SK-N-SH (cell line): Measurements from ENCODE around the gene CDKN1A. TPM values are rescaled to one million over a fixed set of nuclear protein-coding genes. Genes with fewer than 3 reads are reported as not detected.

Source experiments
- CTCF ChIA-PET: fragments of 300-600, 350-600 bp; formaldehyde crosslinking; extraction: SDS; loops from one replicate; lab custom pipeline; 2021; lab: Yijun Ruan, JAX
- POLR2A ChIA-PET: fragments of 350-600 bp; sonication (Branson Sonifier 250); formaldehyde crosslinking; extraction: SDS; loops from one replicate; lab custom pipeline; 2020; ENCODE audit warnings: antibody characterized with exemption, inconsistent platforms; lab: Yijun Ruan, JAX
- DNase-seq: peaks from one replicate; pipeline ENCODE4 v3.0.0; 2012
- H2AFZ ChIP-seq: fragments of 200-600 bp; sonication (generic); 2 replicates; pipeline ENCODE4 v1.8.1; 2016; ENCODE audit warnings: antibody characterized with exemption, mild to moderate bottlenecking, low read depth
- H3F3A ChIP-seq: fragments of 200-600 bp; sonication (generic); replicated peaks from 2 replicates; pipeline ENCODE3; 2016; ENCODE audit warnings: antibody characterized with exemption, mild to moderate bottlenecking; ENCODE audit not compliant: insufficient read depth
- H3K27ac ChIP-seq, 2 experiments: fragments of 200-500 bp in 1 of 2; fragments of 200-600 bp in 1 of 2; sonication (Bioruptor generic) in 1 of 2; sonication (generic), shearing (Covaris generic) in 1 of 2; 2 replicates each; pipeline versions ENCODE4 v1.5.1 to v1.6.1; 2014 to 2016; ENCODE audit warnings: low read depth in 2 of 2, inconsistent platforms in 1 of 2, low read length in 1 of 2, mild to moderate bottlenecking in 1 of 2, mixed read lengths in 1 of 2
- H3K27me3 ChIP-seq: fragments of 200-600 bp; sonication (generic), shearing (Covaris generic); 2 replicates; pipeline ENCODE4 v1.6.1; 2016; ENCODE audit warnings: mixed run types; ENCODE audit not compliant: insufficient read depth
- H3K36me3 ChIP-seq, 2 experiments: fragments of 200-500 bp in 1 of 2; fragments of 200-600 bp in 1 of 2; sonication (Bioruptor generic) in 1 of 2; sonication (generic) in 1 of 2; replicated peaks in 1 of 2; 2 replicates each; pipeline versions ENCODE3 to v1.5.1; 2014 to 2016; ENCODE audit warnings: low read length in 1 of 2, mild to moderate bottlenecking in 1 of 2; ENCODE audit not compliant: insufficient read depth in 2 of 2, control insufficient read depth in 1 of 2
- H3K4me1 ChIP-seq, 2 experiments: fragments of 200-500 bp in 1 of 2; fragments of 200-600 bp in 1 of 2; sonication (Bioruptor generic) in 1 of 2; sonication (generic), shearing (Covaris generic) in 1 of 2; 2 replicates each; pipeline versions ENCODE4 v1.5.1 to v1.6.1; 2014 to 2016; ENCODE audit warnings: low read depth in 1 of 2, low read length in 1 of 2, mixed run types in 1 of 2; ENCODE audit not compliant: insufficient read depth in 2 of 2, control insufficient read depth in 1 of 2
- H3K4me2 ChIP-seq: fragments of 200-600 bp; sonication (generic), shearing (Covaris generic); 2 replicates; pipeline ENCODE4 v1.6.1; 2017; ENCODE audit warnings: mixed run types
- H3K4me3 ChIP-seq, 2 experiments: fragments of 200-500 bp in 1 of 2; fragments of 200-600 bp in 1 of 2; sonication (Bioruptor generic) in 1 of 2; sonication (generic), shearing (Covaris generic) in 1 of 2; 2 replicates each; pipeline versions ENCODE4 v1.5.1 to v1.8.1; 2014 to 2016; ENCODE audit warnings: low read depth in 2 of 2, inconsistent platforms in 1 of 2, low read length in 1 of 2, mild to moderate bottlenecking in 1 of 2, mixed read lengths in 1 of 2, moderate library complexity in 1 of 2
- H3K79me2 ChIP-seq: fragments of 200-600 bp; sonication (generic); 2 replicates; pipeline ENCODE4 v1.8.1; 2017; ENCODE audit warnings: mild to moderate bottlenecking; ENCODE audit not compliant: insufficient read depth
- H3K9ac ChIP-seq: fragments of 200-600 bp; sonication (generic); 2 replicates; pipeline ENCODE4 v1.6.1; 2017; ENCODE audit warnings: mixed run types
- H3K9me2 ChIP-seq: fragments of 200-600 bp; sonication (generic); 2 replicates; pipeline ENCODE4 v1.6.1; 2017; ENCODE audit warnings: mixed run types
- H3K9me3 ChIP-seq: fragments of 200-600 bp; sonication (generic); 2 replicates; pipeline ENCODE4 v1.6.1; 2017; ENCODE audit warnings: mixed run types, mild to moderate bottlenecking, moderate library complexity
- H4K20me1 ChIP-seq: fragments of 200-600 bp; sonication (generic); 2 replicates; pipeline ENCODE4 v1.6.1; 2017; ENCODE audit warnings: mild to moderate bottlenecking, mixed run types; ENCODE audit not compliant: insufficient read depth
- FOXJ3 ChIP-seq: sonication (generic); formaldehyde crosslinking; IDR thresholded peaks from 2 replicates; pipeline ENCODE4 v1.5.1; 2020; ENCODE audit warnings: mild to moderate bottlenecking, missing genetic modification reagents
- GABPA ChIP-seq: IDR thresholded peaks from 2 replicates; pipeline ENCODE4 v1.4.0; 2012; ENCODE audit warnings: low read depth, mild to moderate bottlenecking
- MEF2A ChIP-seq: IDR thresholded peaks from 2 replicates; pipeline ENCODE4 v1.4.0; 2012; ENCODE audit warnings: low read depth, borderline replicate concordance
- RAD21 ChIP-seq: IDR thresholded peaks from 2 replicates; pipeline ENCODE4 v1.6.1; 2012; ENCODE audit warnings: mild to moderate bottlenecking, low read length
- RXRA ChIP-seq: IDR thresholded peaks from 2 replicates; pipeline ENCODE4 v1.4.0; 2012; ENCODE audit warnings: low read depth, mild to moderate bottlenecking, borderline replicate concordance
- SIN3A ChIP-seq: IDR thresholded peaks from 2 replicates; pipeline ENCODE4 v1.6.1; 2012; ENCODE audit warnings: low read depth, mild to moderate bottlenecking, low read length, moderate library complexity, borderline replicate concordance
- SMC3 ChIP-seq: IDR thresholded peaks from 2 replicates; pipeline ENCODE4 v1.6.1; 2012; ENCODE audit warnings: low read depth, low read length, improper control_type of control experiment
- TAF1 ChIP-seq: IDR thresholded peaks from 2 replicates; pipeline ENCODE4 v1.6.1; 2012; ENCODE audit warnings: low read depth, mild to moderate bottlenecking, low read length, moderate library complexity, borderline replicate concordance
- TCF12 ChIP-seq: IDR thresholded peaks from 2 replicates; pipeline ENCODE4 v1.4.0; 2012
- WGBS: methylation state at CpG from one replicate; pipeline ENCODE4 v1.1.6; 2017; ENCODE audit warnings: low lambda C conversion rate; 5-methylcytosine and 5-hydroxymethylcytosine counted together
- polyA plus RNA-seq, 3 experiments: library from polyadenylated mRNA; depleted of rRNA; stranded (reverse); fragments of >200 nt; gene quantifications; 2 replicates each; pipeline ENCODE4 v1.2.3, GENCODE V29; 2012
- TF ChIP-seq, protein P1 (sequence below): fragments of 150-350 bp; IDR thresholded peaks from 2 replicates; pipeline ENCODE4 v1.6.1; 2016; ENCODE audit warnings: mild to moderate bottlenecking, low read depth, low read length
- TF ChIP-seq, protein P2 (sequence below): fragments of 150-350 bp; IDR thresholded peaks from 2 replicates; pipeline ENCODE4 v1.6.1; 2017; ENCODE audit warnings: antibody characterized with exemption, low read length, low read depth, borderline replicate concordance

Gene CDKN1A
- polyA plus RNA-seq, 1 of the 3 experiments (the other 2 are of a cell fraction), result 747 TPM

DNA sequence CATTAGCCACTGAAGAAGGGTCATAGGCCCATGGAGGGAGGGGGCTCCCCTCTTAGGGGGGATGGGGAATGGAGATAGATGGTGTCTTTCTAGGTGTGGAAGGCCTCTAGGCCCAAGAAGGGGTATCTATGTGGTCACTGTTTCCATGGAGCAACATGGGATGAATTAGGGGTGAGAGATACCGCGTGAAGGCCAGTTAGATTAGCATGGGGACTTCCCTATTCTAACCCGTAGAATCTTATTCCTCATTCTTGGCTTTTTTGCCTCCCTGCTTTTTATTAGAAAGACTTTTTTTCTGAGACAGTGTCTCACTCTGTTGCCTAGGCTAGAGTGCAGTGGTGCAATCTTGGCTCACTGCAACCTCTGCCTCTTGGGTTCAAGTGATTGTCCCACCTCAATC, 22.3 kb downstream of the CDKN1A start:
- no peaks in the 10 kb centered on the region for H4K20me1 ChIP-seq
- no peaks in the 10 kb centered on the region for H3K9me3 ChIP-seq
- no peak overlapping the region for H3K9ac ChIP-seq
- CTCF ChIA-PET, result interaction anchor here (1.4 to 1.7 kb wide), 2 partner anchors 17 to 23 kb away, joined by 3 to 5 read pairs; no protein-coding TSS in a partner anchor
- H3K4me1 ChIP-seq, result no peaks in the 10 kb centered on the region; a peak in 1 of 4 replicates
- no peaks in the 10 kb centered on the region for H3K79me2 ChIP-seq
- H3K36me3 ChIP-seq, result no peaks in the 10 kb centered on the region
- H3K27me3 ChIP-seq, result no peaks in the 10 kb centered on the region
- no peaks in the 10 kb centered on the region for H3K9me2 ChIP-seq
- H2AFZ ChIP-seq, result no peak overlapping the region
- H3K4me2 ChIP-seq, result no peak overlapping the region
- H3K4me3 ChIP-seq, result no peak overlapping the region
- H3F3A ChIP-seq, result no peaks in the 10 kb centered on the region
- WGBS, result 98% methylated on average over 3 of the region's 3 CpGs
- no peak for DNase-seq
- no peak overlapping the region for H3K27ac ChIP-seq
- TF ChIP-seq SMC3, result no peak
- no peak for TF ChIP-seq GABPA
- TF ChIP-seq SIN3A, result no peak
- no peak for TF ChIP-seq MEF2A
- no peak for TF ChIP-seq RXRA
- no peak for TF ChIP-seq FOXJ3
- TF ChIP-seq, protein P1, sequence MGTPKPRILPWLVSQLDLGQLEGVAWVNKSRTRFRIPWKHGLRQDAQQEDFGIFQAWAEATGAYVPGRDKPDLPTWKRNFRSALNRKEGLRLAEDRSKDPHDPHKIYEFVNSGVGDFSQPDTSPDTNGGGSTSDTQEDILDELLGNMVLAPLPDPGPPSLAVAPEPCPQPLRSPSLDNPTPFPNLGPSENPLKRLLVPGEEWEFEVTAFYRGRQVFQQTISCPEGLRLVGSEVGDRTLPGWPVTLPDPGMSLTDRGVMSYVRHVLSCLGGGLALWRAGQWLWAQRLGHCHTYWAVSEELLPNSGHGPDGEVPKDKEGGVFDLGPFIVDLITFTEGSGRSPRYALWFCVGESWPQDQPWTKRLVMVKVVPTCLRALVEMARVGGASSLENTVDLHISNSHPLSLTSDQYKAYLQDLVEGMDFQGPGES, result no peak
- TF ChIP-seq TCF12, result no peak
- TF ChIP-seq, protein P2, sequence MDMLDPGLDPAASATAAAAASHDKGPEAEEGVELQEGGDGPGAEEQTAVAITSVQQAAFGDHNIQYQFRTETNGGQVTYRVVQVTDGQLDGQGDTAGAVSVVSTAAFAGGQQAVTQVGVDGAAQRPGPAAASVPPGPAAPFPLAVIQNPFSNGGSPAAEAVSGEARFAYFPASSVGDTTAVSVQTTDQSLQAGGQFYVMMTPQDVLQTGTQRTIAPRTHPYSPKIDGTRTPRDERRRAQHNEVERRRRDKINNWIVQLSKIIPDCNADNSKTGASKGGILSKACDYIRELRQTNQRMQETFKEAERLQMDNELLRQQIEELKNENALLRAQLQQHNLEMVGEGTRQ, result no peak
- no peak for TF ChIP-seq TAF1
- TF ChIP-seq, all 33 proteins: peak for 0
- POLR2A ChIA-PET, result no interaction called here

GRCh38 chr6:36701401-36701991, 23.0 kb downstream of the CDKN1A start:
- Histone ChIP-seq H3K9ac (no peak overlapping the region), H3F3A (no peaks in the 10 kb centered on the region), H3K27ac (no peak overlapping the region), H3K9me3 (no peaks in the 10 kb centered on the region), H3K36me3 (no peaks in the 10 kb centered on the region), H3K9me2 (no peaks in the 10 kb centered on the region), H3K79me2 (no peaks in the 10 kb centered on the region), H3K4me3 (no peak overlapping the region), H3K27me3 (no peaks in the 10 kb centered on the region), H3K4me2 (no peak overlapping the region), H2AFZ (no peak overlapping the region), H3K4me1 (no peaks in the 10 kb centered on the region; a peak in 1 of 4 replicates), H4K20me1 (no peaks in the 10 kb centered on the region)
- peak; percentile 33 for TF ChIP-seq RAD21
- no peak for TF ChIP-seq TCF12
- whole genome bisulfite sequencing, result 81% methylated on average over 3 of the region's 3 CpGs
- CTCF ChIA-PET, result interaction anchor here (1.4 to 1.7 kb wide), 2 partner anchors 18 to 22 kb away, joined by 3 to 5 read pairs; no protein-coding TSS in a partner anchor
- DNase-seq, result no peak
- POLR2A ChIA-PET, result no interaction called here
